ENCODE results near the gene WLS.

DNA sequence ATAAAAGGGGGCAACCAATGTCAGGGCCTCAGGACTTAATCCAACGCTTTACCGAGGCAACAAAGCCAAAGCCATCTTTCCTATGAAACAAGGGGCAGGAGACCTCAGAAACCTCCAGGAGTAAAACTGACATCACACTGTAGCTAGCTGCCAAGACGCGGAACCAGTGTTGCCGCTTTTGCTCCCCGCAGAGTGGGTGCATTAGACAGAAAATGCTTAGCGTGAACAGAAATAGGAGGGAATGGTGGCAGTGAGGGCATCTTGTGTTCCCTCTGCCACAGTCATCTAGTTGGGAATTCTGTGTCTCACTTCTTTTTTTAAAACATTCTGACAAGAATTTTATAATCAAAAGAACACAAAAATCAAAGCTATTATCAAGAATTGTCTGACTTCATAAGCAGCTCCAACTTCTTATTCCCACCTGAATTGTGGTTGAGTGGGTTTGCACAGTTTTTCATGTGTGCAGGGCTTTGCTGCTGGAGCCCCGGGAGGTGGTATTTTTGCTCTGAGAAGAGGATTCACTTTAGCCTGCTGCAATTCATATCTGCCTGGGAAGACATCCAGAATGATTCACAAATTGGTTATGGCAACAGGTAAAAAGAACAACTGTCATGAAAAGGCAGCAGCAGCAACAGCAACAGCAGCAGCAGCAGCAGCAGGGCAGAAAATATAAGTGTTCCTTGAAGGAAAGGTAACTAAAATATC, 99.7 kb downstream of the WLS start:
- TF ChIP-seq, protein P1, sequence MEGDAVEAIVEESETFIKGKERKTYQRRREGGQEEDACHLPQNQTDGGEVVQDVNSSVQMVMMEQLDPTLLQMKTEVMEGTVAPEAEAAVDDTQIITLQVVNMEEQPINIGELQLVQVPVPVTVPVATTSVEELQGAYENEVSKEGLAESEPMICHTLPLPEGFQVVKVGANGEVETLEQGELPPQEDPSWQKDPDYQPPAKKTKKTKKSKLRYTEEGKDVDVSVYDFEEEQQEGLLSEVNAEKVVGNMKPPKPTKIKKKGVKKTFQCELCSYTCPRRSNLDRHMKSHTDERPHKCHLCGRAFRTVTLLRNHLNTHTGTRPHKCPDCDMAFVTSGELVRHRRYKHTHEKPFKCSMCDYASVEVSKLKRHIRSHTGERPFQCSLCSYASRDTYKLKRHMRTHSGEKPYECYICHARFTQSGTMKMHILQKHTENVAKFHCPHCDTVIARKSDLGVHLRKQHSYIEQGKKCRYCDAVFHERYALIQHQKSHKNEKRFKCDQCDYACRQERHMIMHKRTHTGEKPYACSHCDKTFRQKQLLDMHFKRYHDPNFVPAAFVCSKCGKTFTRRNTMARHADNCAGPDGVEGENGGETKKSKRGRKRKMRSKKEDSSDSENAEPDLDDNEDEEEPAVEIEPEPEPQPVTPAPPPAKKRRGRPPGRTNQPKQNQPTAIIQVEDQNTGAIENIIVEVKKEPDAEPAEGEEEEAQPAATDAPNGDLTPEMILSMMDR (IDR thresholded peaks at IDR 0.05) = no peak
- no peak for TF ChIP-seq POLR2A (IDR thresholded peaks at IDR 0.05)
- TF ChIP-seq POLR2AphosphoS5 (IDR thresholded peaks at IDR 0.05; ENCODE audit: insufficient read depth in 1 of 2, low read depth in 1 of 2) = no peak

Measured in vagina (tissue), 2 donors.